Stomach (tissue), 4 donors: ENCODE data around the gene APLP1.

Source experiments
- POLR2A ChIP-seq, 4 donors: fragments of 450-650 bp; IDR thresholded peaks; one replicate each; pipeline ENCODE4 v1.6.1; 2016; ENCODE audit warnings: antibody characterized with exemption in 4 of 4, control low read depth in 2 of 4, mild to moderate bottlenecking in 1 of 4, moderate library complexity in 1 of 4
- POLR2AphosphoS5 ChIP-seq, 3 donors: sonication (generic); formaldehyde crosslinking; IDR thresholded peaks; one replicate each; pipeline ENCODE4 v1.6.1; 2016; ENCODE audit warnings: antibody characterized with exemption in 3 of 3
- TF ChIP-seq, protein P1 (sequence below), 7 experiments: fragments of 450-650 bp in 4 of 7; fragments of 200-600 bp in 3 of 7; sonication (generic) in 3 of 7; IDR thresholded peaks; one replicate each; pipeline ENCODE4 v1.5.1; 2016 to 2019; ENCODE audit warnings: antibody characterized with exemption in 7 of 7, control low read depth in 2 of 7, mild to moderate bottlenecking in 1 of 7

- TF ChIP-seq POLR2A (IDR thresholded peaks at IDR 0.05) (no peak), POLR2AphosphoS5 (IDR thresholded peaks at IDR 0.05) (no peak)
- TF ChIP-seq, protein P1, sequence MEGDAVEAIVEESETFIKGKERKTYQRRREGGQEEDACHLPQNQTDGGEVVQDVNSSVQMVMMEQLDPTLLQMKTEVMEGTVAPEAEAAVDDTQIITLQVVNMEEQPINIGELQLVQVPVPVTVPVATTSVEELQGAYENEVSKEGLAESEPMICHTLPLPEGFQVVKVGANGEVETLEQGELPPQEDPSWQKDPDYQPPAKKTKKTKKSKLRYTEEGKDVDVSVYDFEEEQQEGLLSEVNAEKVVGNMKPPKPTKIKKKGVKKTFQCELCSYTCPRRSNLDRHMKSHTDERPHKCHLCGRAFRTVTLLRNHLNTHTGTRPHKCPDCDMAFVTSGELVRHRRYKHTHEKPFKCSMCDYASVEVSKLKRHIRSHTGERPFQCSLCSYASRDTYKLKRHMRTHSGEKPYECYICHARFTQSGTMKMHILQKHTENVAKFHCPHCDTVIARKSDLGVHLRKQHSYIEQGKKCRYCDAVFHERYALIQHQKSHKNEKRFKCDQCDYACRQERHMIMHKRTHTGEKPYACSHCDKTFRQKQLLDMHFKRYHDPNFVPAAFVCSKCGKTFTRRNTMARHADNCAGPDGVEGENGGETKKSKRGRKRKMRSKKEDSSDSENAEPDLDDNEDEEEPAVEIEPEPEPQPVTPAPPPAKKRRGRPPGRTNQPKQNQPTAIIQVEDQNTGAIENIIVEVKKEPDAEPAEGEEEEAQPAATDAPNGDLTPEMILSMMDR (IDR thresholded peaks at IDR 0.05), result no peak
Observed at GRCh38 chr19:35925501-35925900, 57.1 kb downstream of the APLP1 start.
